Progenitor cell of endocrine pancreas (in vitro differentiated cells): ENCODE data around the gene ESYT2. TPM values are rescaled to one million over a fixed set of nuclear protein-coding genes. Genes with fewer than 3 reads are reported as not detected.
"Not testable (repeated sequence)": the region's sequence is repeated elsewhere in the genome, so short reads cannot be mapped to it uniquely, and the experiment has no call there.

Experiments
- DNase-seq: peaks from one replicate; pipeline ENCODE4 v3.0.0; 2021; ENCODE audit warnings: low spot score; ENCODE audit not compliant: unreplicated experiment
- H3K27ac Mint-ChIP-seq: 2 replicates; pipeline ENCODE4 v1.8.0; 2021; ENCODE audit warnings: mild to moderate bottlenecking, moderate library complexity, mixed read lengths
- H3K27me3 Mint-ChIP-seq: 2 replicates; pipeline ENCODE4 v1.8.0; 2021; ENCODE audit warnings: mixed read lengths
- H3K36me3 Mint-ChIP-seq: 2 replicates; pipeline ENCODE4 v1.8.0; 2022; ENCODE audit warnings: mixed read lengths; ENCODE audit not compliant: insufficient read depth
- H3K4me1 Mint-ChIP-seq: 2 replicates; pipeline ENCODE4 v1.8.0; 2021; ENCODE audit warnings: low read depth, mixed read lengths
- H3K4me3 Mint-ChIP-seq: 2 replicates; pipeline ENCODE4 v1.8.0; 2021; ENCODE audit warnings: low read depth, mild to moderate bottlenecking, moderate library complexity, mixed read lengths
- H3K9me3 Mint-ChIP-seq: 2 replicates; pipeline ENCODE4 v1.8.0; 2021; ENCODE audit warnings: low read depth, mixed read lengths
- CTCF ChIP-seq: fragments of 200-600 bp; sonication (generic); IDR thresholded peaks from one replicate; pipeline ENCODE4 v1.5.0; 2021; ENCODE audit warnings: antibody characterized with exemption, mild to moderate bottlenecking; ENCODE audit not compliant: unreplicated experiment
- total RNA-seq: library from RNA; stranded (reverse); gene quantifications from 2 replicates; pipeline ENCODE4 v1.2.1, GENCODE V29; 2021

The ESYT2 gene
- total RNA-seq, 1 donor from 2014 or later: 29.4 TPM

GRCh38 chr7:158863611-158864506 is 34.5 kb upstream of the ESYT2 start:
- Mint-ChIP-seq H3K9me3 (no peaks in the 10 kb centered on the region), H3K27ac (peak overlapping the region; percentile 73), H3K4me1 (peaks cover 27% of the 10 kb centered on the region), H3K27me3 (no peaks in the 10 kb centered on the region), H3K4me3 (peak overlapping the region; percentile 75), H3K36me3 (peaks cover 3% of the 10 kb centered on the region)
- TF ChIP-seq CTCF: no peak
- DNase-seq: no peak

- H3K4me1 Mint-ChIP-seq: peaks cover 31% of the 10 kb centered on the region
- H3K36me3 Mint-ChIP-seq, H3K9me3 Mint-ChIP-seq, DNase-seq, H3K27me3 Mint-ChIP-seq: not testable (repeated sequence)
- peak overlapping the region; percentile 75 for H3K4me3 Mint-ChIP-seq
- peak overlapping the region; percentile 59 for H3K27ac Mint-ChIP-seq
These were observed 33.8 kb upstream of the ESYT2 start for GRCh38 chr7:158862985-158863610.

GRCh38 chr7:158861936-158862704 is 32.8 kb upstream of the ESYT2 start:
- H3K27me3 Mint-ChIP-seq: no peaks in the 10 kb centered on the region
- peaks cover 3% of the 10 kb centered on the region for H3K36me3 Mint-ChIP-seq
- TF ChIP-seq CTCF: no peak
- H3K9me3 Mint-ChIP-seq: no peaks in the 10 kb centered on the region
- peak overlapping the region; percentile 56 for H3K4me3 Mint-ChIP-seq
- peaks cover 33% of the 10 kb centered on the region for H3K4me1 Mint-ChIP-seq
- DNase-seq: no peak
- H3K27ac Mint-ChIP-seq: peak overlapping the region; percentile 59

GRCh38 chr7:158861004-158861787 is 31.9 kb upstream of the ESYT2 start:
- Mint-ChIP-seq H3K9me3 (no peaks in the 10 kb centered on the region), H3K4me1 (peaks cover 33% of the 10 kb centered on the region), H3K4me3 (no peak overlapping the region), H3K27me3 (no peaks in the 10 kb centered on the region), H3K36me3 (peaks cover 3% of the 10 kb centered on the region), H3K27ac (peak overlapping the region; percentile 89)
- TF ChIP-seq CTCF: no peak
- no peak for DNase-seq

- Mint-ChIP-seq H3K27ac (no peak overlapping the region), H3K9me3 (no peaks in the 10 kb centered on the region), H3K27me3 (no peaks in the 10 kb centered on the region), H3K4me3 (no peak overlapping the region), H3K4me1 (peaks cover 31% of the 10 kb centered on the region), H3K36me3 (peaks cover 3% of the 10 kb centered on the region)
- no peak for DNase-seq
- no peak for TF ChIP-seq CTCF
These were observed 31.1 kb upstream of the ESYT2 start for GRCh38 chr7:158860394-158860793.
